ENCODE results near the gene METTL26.
A peak's percentile ranks its signal among the peaks of the same experiment; 100 is the strongest.

Gene METTL26

DNA sequence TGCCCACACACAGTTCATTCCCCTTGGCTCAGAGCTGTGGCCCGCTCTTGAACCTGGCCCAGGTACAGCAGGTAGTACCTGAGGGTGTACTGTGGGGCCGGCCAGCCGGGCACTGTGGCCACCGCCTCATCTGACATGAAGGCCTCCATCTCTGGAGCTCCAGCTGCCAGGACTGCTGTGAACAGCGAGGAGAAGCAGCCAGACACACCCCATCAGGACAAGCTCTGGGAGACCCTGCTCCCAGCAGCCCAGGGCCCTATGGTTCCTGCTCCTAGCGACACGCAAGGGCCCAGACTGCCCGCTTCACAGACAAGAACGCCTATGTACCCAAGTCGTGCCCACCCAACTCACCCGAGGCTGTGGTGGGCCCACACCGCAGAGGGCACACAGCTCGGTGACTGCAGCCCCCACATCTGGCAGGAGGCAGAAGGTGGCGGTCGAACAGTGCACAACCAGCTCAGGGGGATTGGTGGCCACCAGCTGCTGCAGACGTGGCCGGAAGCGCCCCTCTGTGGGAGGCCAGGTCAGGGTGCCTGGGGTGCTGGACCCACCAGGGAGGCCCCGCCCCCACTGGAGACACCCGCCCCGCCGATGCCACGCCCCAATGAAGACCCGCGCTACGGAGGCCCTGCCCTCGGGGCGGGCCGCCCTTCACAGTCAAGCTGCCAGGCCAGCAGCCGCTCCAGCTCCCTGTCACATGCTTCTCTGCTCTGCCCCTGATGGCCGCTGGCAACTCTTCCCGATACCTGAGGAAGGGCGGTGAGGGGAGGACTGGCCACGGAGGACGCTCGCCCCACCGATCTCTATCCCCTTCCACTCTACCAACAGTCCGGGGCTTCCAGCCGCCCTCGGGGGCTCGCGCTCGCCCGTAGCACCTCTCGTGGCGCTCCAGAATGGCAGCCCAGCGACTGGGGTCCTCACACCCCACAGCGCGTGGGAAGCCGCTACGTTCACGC is 43.0 kb upstream of the METTL26 start:
- no peaks in the 10 kb centered on the region for H3K9me3 Mint-ChIP-seq
- peaks cover 6% of the 10 kb centered on the region for H3K27me3 Mint-ChIP-seq (ENCODE audit: low read depth)
- H3K4me3 Mint-ChIP-seq, result peak overlapping the region; percentile 86 to 90 (median 88)
- peak overlapping the region; percentile 70 to 88 (median 85) for H3K27ac Mint-ChIP-seq
- TF ChIP-seq, protein P1, sequence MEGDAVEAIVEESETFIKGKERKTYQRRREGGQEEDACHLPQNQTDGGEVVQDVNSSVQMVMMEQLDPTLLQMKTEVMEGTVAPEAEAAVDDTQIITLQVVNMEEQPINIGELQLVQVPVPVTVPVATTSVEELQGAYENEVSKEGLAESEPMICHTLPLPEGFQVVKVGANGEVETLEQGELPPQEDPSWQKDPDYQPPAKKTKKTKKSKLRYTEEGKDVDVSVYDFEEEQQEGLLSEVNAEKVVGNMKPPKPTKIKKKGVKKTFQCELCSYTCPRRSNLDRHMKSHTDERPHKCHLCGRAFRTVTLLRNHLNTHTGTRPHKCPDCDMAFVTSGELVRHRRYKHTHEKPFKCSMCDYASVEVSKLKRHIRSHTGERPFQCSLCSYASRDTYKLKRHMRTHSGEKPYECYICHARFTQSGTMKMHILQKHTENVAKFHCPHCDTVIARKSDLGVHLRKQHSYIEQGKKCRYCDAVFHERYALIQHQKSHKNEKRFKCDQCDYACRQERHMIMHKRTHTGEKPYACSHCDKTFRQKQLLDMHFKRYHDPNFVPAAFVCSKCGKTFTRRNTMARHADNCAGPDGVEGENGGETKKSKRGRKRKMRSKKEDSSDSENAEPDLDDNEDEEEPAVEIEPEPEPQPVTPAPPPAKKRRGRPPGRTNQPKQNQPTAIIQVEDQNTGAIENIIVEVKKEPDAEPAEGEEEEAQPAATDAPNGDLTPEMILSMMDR (IDR thresholded peaks at IDR 0.05; ENCODE audit: unreplicated experiment in 3 of 3), result no peak
- H3K36me3 Mint-ChIP-seq (ENCODE audit: low read depth), result no peaks in the 10 kb centered on the region
- H3K4me1 Mint-ChIP-seq, result peaks cover 4% of the 10 kb centered on the region

DNA sequence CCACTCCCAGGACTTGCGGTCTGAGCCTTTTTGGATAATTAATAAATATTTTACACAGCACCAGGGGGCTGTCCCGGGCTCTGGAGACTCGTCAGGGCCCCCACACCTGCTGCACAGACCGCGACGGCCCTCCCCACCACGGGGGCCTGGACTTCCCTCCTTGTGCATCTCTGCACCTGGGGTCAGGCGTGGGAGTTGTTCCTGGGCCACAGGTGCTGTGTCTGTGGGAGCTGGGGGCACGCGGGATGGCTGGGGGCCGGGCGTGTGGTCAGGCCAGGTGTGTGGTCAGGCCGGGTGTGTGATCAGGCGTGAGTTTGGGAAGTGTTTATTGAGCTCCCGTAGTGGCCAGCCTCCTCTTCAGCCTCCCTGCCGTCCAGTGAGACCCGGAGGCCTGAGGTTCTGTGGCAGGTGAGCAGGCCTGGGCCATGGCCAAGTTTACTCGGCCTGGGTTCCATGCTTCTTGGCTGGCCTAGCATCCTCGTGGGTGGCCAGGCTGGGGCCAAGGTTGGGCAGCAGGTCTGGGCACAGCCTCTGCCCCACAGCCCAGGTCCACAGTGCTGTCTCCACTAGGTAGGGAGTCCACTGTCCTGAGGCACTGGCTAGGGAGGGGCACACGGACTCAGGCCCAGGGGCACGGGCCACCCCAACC is 42.2 kb upstream of the METTL26 start:
- TF ChIP-seq, protein P1 (IDR thresholded peaks at IDR 0.05; ENCODE audit: unreplicated experiment in 3 of 3), result no peak
- H3K4me3 Mint-ChIP-seq, result peak overlapping the region in 2 of 3 experiments; percentile 86 to 88
- no peak overlapping the region for H3K27ac Mint-ChIP-seq
- no peaks in the 10 kb centered on the region for H3K9me3 Mint-ChIP-seq
- H3K4me1 Mint-ChIP-seq, result peaks cover 4% of the 10 kb centered on the region
- H3K36me3 Mint-ChIP-seq (ENCODE audit: low read depth), result no peaks in the 10 kb centered on the region
- H3K27me3 Mint-ChIP-seq (ENCODE audit: low read depth), result peaks cover 6% of the 10 kb centered on the region

DNA sequence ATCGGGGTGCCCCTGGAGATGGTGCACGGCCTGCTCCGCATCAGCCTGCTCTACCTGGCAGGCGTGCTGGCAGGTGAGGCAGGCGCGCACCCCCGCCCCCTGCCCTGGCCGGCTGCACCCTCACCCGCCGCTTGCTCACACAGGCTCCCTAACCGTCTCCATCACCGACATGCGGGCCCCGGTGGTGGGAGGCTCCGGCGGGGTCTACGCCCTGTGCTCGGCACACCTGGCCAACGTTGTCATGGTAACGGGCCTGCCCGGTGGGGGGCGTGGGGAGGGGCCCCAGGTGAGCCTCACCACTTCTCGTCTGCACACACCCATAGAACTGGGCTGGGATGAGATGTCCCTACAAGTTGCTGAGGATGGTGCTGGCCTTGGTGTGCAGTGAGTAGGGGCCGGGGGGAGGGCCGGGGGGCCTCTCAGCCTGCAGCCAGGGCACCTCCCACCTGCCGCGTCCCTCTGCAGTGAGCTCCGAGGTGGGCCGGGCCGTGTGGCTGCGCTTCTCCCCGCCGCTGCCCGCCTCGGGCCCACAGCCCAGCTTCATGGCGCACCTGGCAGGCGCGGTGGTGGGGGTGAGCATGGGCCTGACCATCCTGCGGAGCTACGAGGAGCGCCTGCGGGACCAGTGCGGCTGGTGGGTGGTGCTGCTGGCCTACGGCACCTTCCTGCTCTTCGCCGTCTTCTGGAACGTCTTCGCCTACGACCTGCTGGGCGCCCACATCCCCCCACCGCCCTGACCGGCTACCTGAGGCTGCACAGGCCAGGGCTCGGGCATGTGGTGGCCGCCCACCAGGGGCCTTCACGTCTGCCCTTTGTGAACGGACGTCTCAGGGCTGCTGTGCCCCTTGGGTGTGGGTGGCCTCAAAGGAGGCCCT is 41.4 kb upstream of the METTL26 start:
- H3K9me3 Mint-ChIP-seq, result no peaks in the 10 kb centered on the region

DNA sequence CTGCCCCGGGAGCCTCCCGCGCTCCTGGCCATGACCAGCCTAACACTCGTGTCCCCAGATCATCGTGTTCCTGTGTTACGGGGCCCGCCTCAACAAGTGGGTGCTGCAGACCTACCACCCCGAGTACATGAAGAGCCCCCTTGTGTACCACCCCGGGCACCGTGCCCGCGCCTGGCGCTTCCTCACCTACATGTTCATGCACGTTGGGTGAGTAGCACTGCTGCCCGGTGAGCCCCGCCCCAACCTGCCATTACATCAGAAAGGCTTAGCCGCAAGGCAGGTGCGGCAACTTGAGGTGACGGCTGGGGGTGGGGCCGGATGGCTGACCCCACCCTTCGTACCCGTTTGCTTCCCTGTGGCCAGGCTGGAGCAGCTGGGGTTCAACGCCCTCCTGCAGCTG is 40.8 kb upstream of the METTL26 start:
- H3K9me3 Mint-ChIP-seq, result no peaks in the 10 kb centered on the region
- H3K27ac Mint-ChIP-seq, result no peak overlapping the region
- no peak overlapping the region for H3K4me3 Mint-ChIP-seq
- TF ChIP-seq, protein P1 (IDR thresholded peaks at IDR 0.05; ENCODE audit: unreplicated experiment in 3 of 3), result no peak
- no peaks in the 10 kb centered on the region for H3K36me3 Mint-ChIP-seq (ENCODE audit: low read depth)
- H3K4me1 Mint-ChIP-seq, result no peaks in the 10 kb centered on the region
- H3K27me3 Mint-ChIP-seq (ENCODE audit: low read depth), result peaks cover 6% of the 10 kb centered on the region

More for the DNA sequence above, 41.4 kb upstream of the METTL26 start:
- TF ChIP-seq, protein P1 (IDR thresholded peaks at IDR 0.05; ENCODE audit: unreplicated experiment in 3 of 3), result no peak
- Mint-ChIP-seq H3K4me3 (no peak overlapping the region), H3K4me1 (peaks cover 3% of the 10 kb centered on the region), H3K27me3 (ENCODE audit: low read depth) (peaks cover 6% of the 10 kb centered on the region), H3K36me3 (ENCODE audit: low read depth) (no peaks in the 10 kb centered on the region), H3K27ac (no peak overlapping the region)

DNA sequence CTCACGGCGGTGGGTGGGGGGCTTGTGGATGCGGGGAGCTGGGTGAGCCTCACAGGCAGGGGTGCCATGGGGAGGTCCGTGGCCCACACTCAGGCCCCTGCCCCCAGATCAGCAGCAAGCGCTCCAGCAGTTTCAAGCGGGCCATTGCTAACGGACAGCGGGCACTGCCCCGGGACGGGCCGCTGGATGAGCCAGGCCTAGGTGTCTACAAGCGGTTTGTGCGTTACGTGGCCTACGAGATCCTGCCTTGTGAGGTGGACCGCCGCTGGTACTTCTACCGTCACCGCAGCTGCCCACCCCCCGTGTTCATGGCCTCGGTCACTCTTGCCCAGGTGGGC is 40.4 kb upstream of the METTL26 start:
- TF ChIP-seq, protein P1 (IDR thresholded peaks at IDR 0.05; ENCODE audit: unreplicated experiment in 3 of 3), result no peak

More for the DNA sequence above, 40.4 kb upstream of the METTL26 start:
- H3K4me1 Mint-ChIP-seq, result no peaks in the 10 kb centered on the region
- H3K27ac Mint-ChIP-seq, result no peak overlapping the region
- H3K36me3 Mint-ChIP-seq (ENCODE audit: low read depth), result no peaks in the 10 kb centered on the region
- H3K4me3 Mint-ChIP-seq, result no peak overlapping the region
- H3K9me3 Mint-ChIP-seq, result no peaks in the 10 kb centered on the region
- peaks cover 6% of the 10 kb centered on the region for H3K27me3 Mint-ChIP-seq (ENCODE audit: low read depth)

Data from nephron (organoid).